ENCODE results near the gene PDZD2.

The PDZD2 gene

GRCh38 chr5:31776976-31777651 is 138.2 kb downstream of the PDZD2 start:
- FAIRE-seq, result no peak

GRCh38 chr5:31781772-31782171 is 142.8 kb downstream of the PDZD2 start:
- FAIRE-seq (no peak), DNase-seq (ENCODE audit: insufficient read length, low spot score) (no peak)
- TF ChIP-seq CTCF (IDR thresholded peaks at IDR 0.05; ENCODE audit: insufficient read depth, missing control alignments), result no peak

More at GRCh38 chr5:31776976-31777651, 138.2 kb downstream of the PDZD2 start:
- no peak for TF ChIP-seq CTCF (IDR thresholded peaks at IDR 0.05; ENCODE audit: insufficient read depth, missing control alignments)
- DNase-seq (ENCODE audit: insufficient read length, low spot score), result no peak

GRCh38 chr5:31783086-31783645 is 144.2 kb downstream of the PDZD2 start:
- TF ChIP-seq CTCF (IDR thresholded peaks at IDR 0.05; ENCODE audit: insufficient read depth, missing control alignments), result no peak
- DNase-seq (ENCODE audit: insufficient read length, low spot score) (no peak), FAIRE-seq (no peak)

GRCh38 chr5:31783731-31784130 is 144.8 kb downstream of the PDZD2 start:
- TF ChIP-seq CTCF (IDR thresholded peaks at IDR 0.05; ENCODE audit: insufficient read depth, missing control alignments), result no peak
- FAIRE-seq (no peak), DNase-seq (ENCODE audit: insufficient read length, low spot score) (no peak)

GRCh38 chr5:31786090-31786631 is 147.2 kb downstream of the PDZD2 start:
- FAIRE-seq, result no peak
- DNase-seq (ENCODE audit: insufficient read length, low spot score), result no peak
- TF ChIP-seq CTCF (IDR thresholded peaks at IDR 0.05; ENCODE audit: insufficient read depth, missing control alignments), result no peak

GRCh38 chr5:31794009-31794408 is 155.1 kb downstream of the PDZD2 start:
- DNase-seq (ENCODE audit: insufficient read length, low spot score), result no peak
- no peak for TF ChIP-seq CTCF (IDR thresholded peaks at IDR 0.05; ENCODE audit: insufficient read depth, missing control alignments)
- no peak for FAIRE-seq

GRCh38 chr5:31798168-31798567 is 159.2 kb downstream of the PDZD2 start:
- DNase-seq (ENCODE audit: insufficient read length, low spot score) (no peak), FAIRE-seq (no peak)
- no peak for TF ChIP-seq CTCF (IDR thresholded peaks at IDR 0.05; ENCODE audit: insufficient read depth, missing control alignments)

All from D721Med (cell line).